HEK293 (cell line): ENCODE results near the gene SUGP2.

ENCODE experiments used
- CTCF ChIP-seq: fragments of 450-650 bp; formaldehyde crosslinking; IDR thresholded peaks from 2 replicates; pipeline ENCODE4 v1.5.1; 2016; ENCODE audit warnings: missing biosample characterization, missing genetic modification characterization
- EGR2 ChIP-seq: fragments of 450-650 bp; formaldehyde crosslinking; IDR thresholded peaks from 2 replicates; pipeline ENCODE4 v1.5.1; 2016; ENCODE audit warnings: low read depth, missing biosample characterization, missing genetic modification characterization
- PBX3 ChIP-seq: sonication (generic); formaldehyde crosslinking; IDR thresholded peaks from 2 replicates; pipeline ENCODE4 v1.8.1; 2022; ENCODE audit warnings: mild to moderate bottlenecking, moderate library complexity, missing genetic modification reagents
- REST ChIP-seq: fragments of 450-650 bp; formaldehyde crosslinking; IDR thresholded peaks from 2 replicates; pipeline ENCODE4 v1.5.1; 2016; ENCODE audit warnings: missing biosample characterization, missing genetic modification characterization
- ZBTB11 ChIP-seq: fragments of 450-650 bp; formaldehyde crosslinking; conservative IDR thresholded peaks from 2 replicates; pipeline ENCODE4 v1.5.1; 2016; ENCODE audit warnings: low read depth, missing biosample characterization, missing genetic modification characterization
- ZBTB26 ChIP-seq: fragments of 450-650 bp; formaldehyde crosslinking; optimal IDR thresholded peaks from 2 replicates; pipeline ENCODE3; 2016; ENCODE audit warnings: missing biosample characterization, mild to moderate bottlenecking, missing genetic modification characterization
- ZNF146 ChIP-seq: fragments of 450-650 bp; formaldehyde crosslinking; IDR thresholded peaks from 2 replicates; pipeline ENCODE4 v1.5.1; 2016; ENCODE audit warnings: missing biosample characterization, missing genetic modification characterization
- ZNF24 ChIP-seq: fragments of 450-650 bp; formaldehyde crosslinking; IDR thresholded peaks from 2 replicates; pipeline ENCODE4 v1.5.1; 2016; ENCODE audit warnings: missing biosample characterization, missing genetic modification characterization
- ZNF518A ChIP-seq: fragments of 450-650 bp; formaldehyde crosslinking; conservative IDR thresholded peaks from 2 replicates; pipeline ENCODE4 v1.5.1; 2016; ENCODE audit warnings: low read depth, missing biosample characterization, missing genetic modification characterization
- ZNF561 ChIP-seq: fragments of 450-650 bp; IDR thresholded peaks from 2 replicates; pipeline ENCODE4 v1.5.1; 2018; ENCODE audit warnings: missing biosample characterization, missing genetic modification characterization, borderline replicate concordance

GRCh38 chr19:18941628-18942354 is 91.5 kb downstream of the SUGP2 start:
- TF ChIP-seq ZNF146 (tag by site-specific recombination) (no peak), ZBTB26 (tag by site-specific recombination) (no peak), EGR2 (tag by site-specific recombination) (no peak), CTCF (tag by site-specific recombination) (no peak), ZBTB11 (tag by site-specific recombination) (no peak), REST (tag by site-specific recombination) (no peak), ZNF518A (tag by site-specific recombination) (no peak), ZNF24 (tag by site-specific recombination) (no peak), PBX3 (no peak), ZNF561 (no peak)
